ENCODE results near the gene TRAM2.

Gene TRAM2

GRCh38 chr6:52545406-52546119 is 31.3 kb downstream of the TRAM2 start:
- no peaks in the 10 kb centered on the region for H3K79me2 ChIP-seq (ENCODE audit: insufficient read depth, low read length)
- no peaks in the 10 kb centered on the region for H3K36me3 ChIP-seq (ENCODE audit: low read length)
- no peak overlapping the region for H3K9ac ChIP-seq (ENCODE audit: low read length)
- no peaks in the 10 kb centered on the region for H4K20me1 ChIP-seq (ENCODE audit: low read depth, low read length)
- no peak overlapping the region for H2AFZ ChIP-seq (ENCODE audit: low read depth, low read length, severe bottlenecking)
- TF ChIP-seq EZH2phosphoT487 (conservative IDR thresholded peaks at IDR 0.05; ENCODE audit: low read length) (no peak), CTCF (IDR thresholded peaks at IDR 0.05; ENCODE audit: insufficient read depth, low read length, poor library complexity, severe bottlenecking) (no peak)
- no peaks in the 10 kb centered on the region for H3K9me2 ChIP-seq (replicated peaks; ENCODE audit: insufficient read depth, low read length)
- no peaks in the 10 kb centered on the region for H3F3A ChIP-seq (ENCODE audit: insufficient read depth)
- no peaks in the 10 kb centered on the region for H3K9me3 ChIP-seq (ENCODE audit: insufficient read depth, low read length)
- no peak overlapping the region for H3K27ac ChIP-seq (ENCODE audit: low read depth, low read length)
- no peak overlapping the region for H3K4me2 ChIP-seq (ENCODE audit: low read depth, low read length, poor library complexity, severe bottlenecking)
- no peak overlapping the region for H3K4me3 ChIP-seq (ENCODE audit: insufficient read depth, low read length, poor library complexity, severe bottlenecking)
- no peaks in the 10 kb centered on the region for H3K27me3 ChIP-seq (ENCODE audit: low read length)

- Histone ChIP-seq H4K20me1 (ENCODE audit: low read depth, low read length) (no peaks in the 10 kb centered on the region), H3K9me3 (ENCODE audit: insufficient read depth, low read length) (no peaks in the 10 kb centered on the region), H3K27ac (ENCODE audit: low read depth, low read length) (no peak overlapping the region), H3K4me3 (ENCODE audit: insufficient read depth, low read length, poor library complexity, severe bottlenecking) (no peak overlapping the region), H3K79me2 (ENCODE audit: insufficient read depth, low read length) (no peaks in the 10 kb centered on the region), H3K4me2 (ENCODE audit: low read depth, low read length, poor library complexity, severe bottlenecking) (no peak overlapping the region), H3F3A (ENCODE audit: insufficient read depth) (no peaks in the 10 kb centered on the region), H3K36me3 (ENCODE audit: low read length) (no peaks in the 10 kb centered on the region), H3K9ac (ENCODE audit: low read length) (no peak overlapping the region), H2AFZ (ENCODE audit: low read depth, low read length, severe bottlenecking) (no peak overlapping the region), H3K27me3 (ENCODE audit: low read length) (no peaks in the 10 kb centered on the region), H3K9me2 (replicated peaks; ENCODE audit: insufficient read depth, low read length) (no peaks in the 10 kb centered on the region)
- no peak for TF ChIP-seq CTCF (IDR thresholded peaks at IDR 0.05; ENCODE audit: insufficient read depth, low read length, poor library complexity, severe bottlenecking)
- no peak for TF ChIP-seq EZH2phosphoT487 (conservative IDR thresholded peaks at IDR 0.05; ENCODE audit: low read length)
Measured at GRCh38 chr6:52544602-52545405, 32.1 kb downstream of the TRAM2 start.

GRCh38 chr6:52543729-52544601 is 32.9 kb downstream of the TRAM2 start:
- no peaks in the 10 kb centered on the region for H3K9me3 ChIP-seq (ENCODE audit: insufficient read depth, low read length)
- H3F3A ChIP-seq (ENCODE audit: insufficient read depth), result no peaks in the 10 kb centered on the region
- no peak overlapping the region for H3K4me3 ChIP-seq (ENCODE audit: insufficient read depth, low read length, poor library complexity, severe bottlenecking)
- no peak overlapping the region for H3K9ac ChIP-seq (ENCODE audit: low read length)
- no peaks in the 10 kb centered on the region for H4K20me1 ChIP-seq (ENCODE audit: low read depth, low read length)
- H3K36me3 ChIP-seq (ENCODE audit: low read length), result no peaks in the 10 kb centered on the region
- H3K27me3 ChIP-seq (ENCODE audit: low read length), result no peaks in the 10 kb centered on the region
- H2AFZ ChIP-seq (ENCODE audit: low read depth, low read length, severe bottlenecking), result no peak overlapping the region
- H3K79me2 ChIP-seq (ENCODE audit: insufficient read depth, low read length), result no peaks in the 10 kb centered on the region
- no peak overlapping the region for H3K4me2 ChIP-seq (ENCODE audit: low read depth, low read length, poor library complexity, severe bottlenecking)
- H3K9me2 ChIP-seq (replicated peaks; ENCODE audit: insufficient read depth, low read length), result no peaks in the 10 kb centered on the region
- H3K27ac ChIP-seq (ENCODE audit: low read depth, low read length), result no peak overlapping the region
- no peak for TF ChIP-seq EZH2phosphoT487 (conservative IDR thresholded peaks at IDR 0.05; ENCODE audit: low read length)
